GM21825 (cell line): ENCODE results near the gene TFE3.
A peak's percentile ranks its signal among the peaks of the same experiment; 100 is the strongest.

ENCODE experiments used
- ATAC-seq: cut with Tn5 transposase; IDR thresholded peaks from one replicate; pipeline ENCODE4 v1.9.1; 2021; ENCODE audit warnings: mild to moderate bottlenecking, moderate library complexity; ENCODE audit not compliant: unreplicated experiment

TFE3 gene

DNA sequence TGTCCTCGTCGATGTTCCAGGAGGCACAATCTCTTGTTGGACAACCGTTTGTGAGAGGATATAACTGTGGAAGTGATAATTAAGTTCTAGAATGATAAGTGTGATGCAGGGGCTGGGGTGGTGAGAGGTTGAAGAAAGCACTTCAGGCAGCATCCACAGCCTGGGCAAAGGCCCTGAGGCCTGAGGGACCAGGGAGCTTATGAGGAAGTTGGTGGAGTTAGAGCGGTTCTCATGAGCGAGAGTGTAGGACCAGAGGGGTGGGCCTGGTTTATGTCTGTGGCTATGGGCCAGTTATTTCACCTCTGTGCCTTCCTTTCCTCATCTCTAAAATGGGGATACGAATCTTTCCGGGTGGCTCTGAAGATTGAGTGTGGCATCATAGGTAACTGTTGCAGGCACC lies 18.3 kb upstream of the TFE3 start:
- no peak for ATAC-seq

DNA sequence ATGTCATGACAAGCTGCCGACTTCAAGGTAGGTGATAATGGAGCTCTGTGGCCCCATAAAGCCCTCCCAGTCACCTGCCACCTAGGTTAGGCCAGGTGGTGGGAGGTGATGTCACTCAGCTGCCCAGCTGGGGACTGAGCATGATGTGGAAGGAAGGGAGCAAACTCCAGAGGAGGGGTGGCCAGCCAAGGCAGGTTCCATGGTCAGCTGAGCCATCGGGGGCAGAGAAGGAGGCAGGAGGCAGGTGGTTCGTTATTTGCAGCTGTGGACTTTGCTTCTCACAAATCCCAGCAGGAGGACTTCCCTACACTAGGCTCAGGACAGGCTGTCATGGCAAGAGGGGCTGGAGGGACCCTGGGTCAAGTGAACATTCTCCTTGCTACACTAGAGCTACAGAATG lies 17.8 kb upstream of the TFE3 start:
- no peak for ATAC-seq

DNA sequence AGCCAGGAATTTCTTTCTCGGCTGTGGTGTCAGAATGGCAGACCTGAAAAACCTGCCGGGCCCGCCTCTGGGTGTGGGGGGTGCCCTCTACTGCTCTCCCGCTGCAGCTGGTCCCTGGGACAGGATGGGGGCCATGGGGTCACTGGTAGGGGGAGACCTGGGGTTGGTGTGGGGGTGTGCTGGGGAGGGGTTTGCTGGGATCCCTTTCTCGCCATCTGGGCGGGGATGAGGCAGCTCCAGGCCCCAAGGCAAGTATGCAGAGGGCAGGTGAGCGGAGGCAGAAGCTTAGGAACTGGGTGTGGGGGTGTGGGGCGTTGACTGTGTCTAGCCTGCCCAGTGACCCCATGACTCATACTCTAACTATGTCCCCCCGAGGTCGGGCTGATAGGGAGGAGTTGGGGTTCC lies 16.5 kb upstream of the TFE3 start:
- no peak for ATAC-seq

DNA sequence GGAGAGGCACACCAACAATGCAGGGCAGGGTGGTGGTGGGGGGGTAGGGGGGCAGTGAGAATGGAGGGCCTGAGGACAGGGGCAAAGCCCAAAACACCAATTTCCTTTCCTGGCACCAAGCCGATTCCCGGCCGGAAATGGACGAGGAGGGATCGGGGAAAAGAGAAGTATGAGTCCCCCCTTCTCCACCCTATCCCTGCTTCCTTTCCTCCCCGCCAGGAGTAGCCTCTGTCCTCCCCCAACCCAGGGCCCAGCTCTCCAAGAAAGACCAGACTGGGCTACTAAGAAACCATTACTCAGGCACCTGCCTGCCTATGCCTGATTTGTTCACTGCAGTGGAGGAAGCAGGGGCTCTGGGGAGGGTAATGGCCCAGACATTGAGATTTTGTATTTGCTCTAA lies 16.0 kb upstream of the TFE3 start:
- no peak for ATAC-seq

DNA sequence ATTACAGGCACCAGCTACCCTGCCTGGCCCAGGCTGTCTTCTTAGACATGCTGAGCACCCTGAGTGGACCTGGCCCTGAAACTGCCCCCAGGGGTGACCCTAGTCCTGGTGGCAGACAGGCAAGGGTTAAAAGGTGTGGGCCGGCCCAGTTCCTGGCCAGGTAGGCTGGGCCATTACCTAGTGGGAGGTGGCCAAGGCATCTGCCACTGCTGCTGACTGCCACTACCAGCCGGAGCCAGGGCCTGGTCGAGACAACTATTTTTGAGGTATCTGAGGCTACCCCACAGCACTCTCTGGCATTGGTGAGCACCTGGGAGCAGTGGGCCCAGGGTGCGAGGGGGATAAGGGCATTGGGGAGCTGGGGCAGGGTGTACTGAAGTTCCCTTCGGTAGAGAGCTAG lies 15.6 kb upstream of the TFE3 start, which contains the start of gene CCDC120:
TSS of gene CCDC120 (plus strand) at position 206 of the 400 bp plus-strand sequence. CDS start 3,043 bp downstream, outside the sequence.
- ATAC-seq = no peak

DNA sequence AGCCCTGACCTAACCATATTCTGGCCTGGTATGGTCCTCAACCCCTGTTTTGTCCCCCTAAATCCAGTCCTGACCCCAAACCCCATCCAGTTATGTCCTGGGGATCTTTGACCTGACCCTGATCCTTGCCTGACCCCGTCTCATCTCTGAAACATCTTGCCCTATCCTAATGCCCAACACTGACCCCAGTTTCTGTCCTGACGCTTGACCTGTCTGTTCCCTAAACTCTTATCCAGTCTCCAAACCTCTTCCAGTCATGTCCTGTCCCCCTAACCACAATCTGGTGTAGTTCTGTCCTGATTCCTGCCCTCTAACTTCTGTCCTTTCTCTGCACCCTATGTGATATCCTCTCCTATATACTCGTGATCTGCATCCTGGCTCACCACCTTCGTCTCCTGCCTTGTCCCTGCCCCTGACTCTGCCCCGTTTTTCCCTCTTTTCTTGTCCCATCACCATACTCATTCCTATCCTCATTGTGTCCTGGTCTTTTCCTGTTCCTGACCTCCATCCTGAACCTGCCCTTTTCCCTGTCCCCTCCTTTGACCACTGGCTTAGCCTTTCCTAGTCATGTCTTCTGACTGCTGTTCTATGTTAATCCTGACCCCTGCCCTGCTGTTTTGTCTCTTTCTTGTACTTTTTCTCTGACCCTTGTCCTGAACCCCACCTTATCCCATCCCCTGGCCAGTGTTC lies 11.1 kb upstream of the TFE3 start:
- no peak for ATAC-seq

DNA sequence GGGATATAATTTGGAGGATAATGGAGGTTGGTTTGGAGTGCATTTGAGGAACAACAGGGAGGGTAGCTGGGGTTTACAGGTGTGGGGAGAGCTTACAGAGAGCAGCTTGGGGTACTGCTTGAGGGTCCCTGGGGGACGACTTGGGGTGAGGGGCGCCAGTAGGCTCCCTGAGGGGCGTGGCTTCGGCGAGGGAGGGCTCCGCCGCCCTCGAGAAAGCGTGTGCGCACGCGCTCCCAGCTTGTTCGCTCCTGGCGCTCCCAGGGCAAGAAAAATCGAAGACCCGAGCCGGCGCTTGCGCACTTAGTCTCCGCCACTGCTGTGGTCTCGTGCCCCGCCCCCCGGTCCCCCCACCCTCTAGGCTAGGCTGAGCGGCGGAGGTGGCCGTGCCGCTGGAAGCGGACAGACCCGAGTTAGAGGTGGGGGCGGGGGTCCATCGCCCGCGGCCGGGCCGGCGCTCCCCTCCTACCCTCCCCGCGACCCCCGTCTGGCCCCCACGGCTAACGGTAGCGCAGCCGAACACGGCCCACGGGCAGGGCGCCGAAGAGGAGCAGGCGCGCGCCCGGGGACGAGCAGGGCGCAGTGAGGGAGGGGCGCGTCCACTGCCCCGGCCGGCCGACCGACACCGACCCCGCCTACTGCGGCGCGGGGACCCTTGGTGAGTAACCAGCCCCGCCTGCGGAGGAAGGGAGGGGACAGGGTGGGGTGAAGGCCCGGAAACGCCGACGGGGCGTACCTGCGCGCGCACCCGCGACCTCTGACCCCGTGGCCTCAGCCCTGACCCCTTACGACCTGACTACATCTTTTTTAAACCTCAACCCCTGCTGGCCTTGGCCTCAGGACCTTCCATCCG lies 10.3 kb upstream of the TFE3 start:
- ATAC-seq = peak; percentile 51

DNA sequence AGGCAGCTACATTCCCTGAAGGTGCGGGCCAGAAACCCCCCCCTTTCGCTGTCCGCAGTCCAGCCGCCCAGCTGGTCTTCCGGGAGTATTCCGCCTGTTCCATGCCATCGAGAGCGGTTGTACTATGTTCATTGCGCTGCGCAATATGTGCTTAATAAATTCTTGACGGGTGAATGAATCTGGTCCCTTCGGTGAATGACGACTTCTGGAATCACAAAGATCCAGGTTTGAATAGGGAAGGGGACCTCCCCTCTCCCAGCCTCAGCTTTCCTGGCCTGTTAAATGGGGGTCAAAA lies 777 bp upstream of the TFE3 start:
- ATAC-seq = no peak

DNA sequence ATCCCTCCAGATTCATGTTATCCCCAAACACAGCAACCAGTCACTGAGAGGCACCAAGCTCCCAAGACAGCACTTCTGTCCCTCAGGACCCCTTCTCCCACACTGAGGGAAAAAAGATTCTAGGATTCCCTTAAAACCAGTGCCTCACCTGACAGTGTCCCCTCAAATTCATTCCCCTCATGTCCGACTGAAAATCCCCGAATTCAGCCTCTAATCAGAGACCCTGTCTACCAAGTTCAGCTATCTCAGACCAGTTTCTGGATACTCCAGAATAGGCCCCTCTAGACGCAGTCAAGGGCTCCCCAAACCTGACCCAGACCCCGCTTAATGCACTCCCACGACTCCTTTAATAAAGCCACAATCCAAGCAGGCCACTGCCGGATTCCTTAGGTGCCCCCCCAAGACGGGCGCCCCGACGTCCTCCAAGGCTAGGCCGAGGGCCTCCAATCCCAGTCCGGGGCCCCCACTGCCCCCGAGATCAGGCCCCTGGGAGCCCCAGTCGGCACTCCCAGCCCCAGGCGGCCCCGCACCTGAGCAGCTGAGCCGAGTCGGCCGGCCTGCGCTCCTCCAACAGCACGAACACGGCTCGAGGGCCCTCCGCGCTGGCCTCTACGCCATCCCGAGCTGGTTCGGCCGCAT lies 457 bp downstream of the TFE3 start:
- no peak for ATAC-seq

DNA sequence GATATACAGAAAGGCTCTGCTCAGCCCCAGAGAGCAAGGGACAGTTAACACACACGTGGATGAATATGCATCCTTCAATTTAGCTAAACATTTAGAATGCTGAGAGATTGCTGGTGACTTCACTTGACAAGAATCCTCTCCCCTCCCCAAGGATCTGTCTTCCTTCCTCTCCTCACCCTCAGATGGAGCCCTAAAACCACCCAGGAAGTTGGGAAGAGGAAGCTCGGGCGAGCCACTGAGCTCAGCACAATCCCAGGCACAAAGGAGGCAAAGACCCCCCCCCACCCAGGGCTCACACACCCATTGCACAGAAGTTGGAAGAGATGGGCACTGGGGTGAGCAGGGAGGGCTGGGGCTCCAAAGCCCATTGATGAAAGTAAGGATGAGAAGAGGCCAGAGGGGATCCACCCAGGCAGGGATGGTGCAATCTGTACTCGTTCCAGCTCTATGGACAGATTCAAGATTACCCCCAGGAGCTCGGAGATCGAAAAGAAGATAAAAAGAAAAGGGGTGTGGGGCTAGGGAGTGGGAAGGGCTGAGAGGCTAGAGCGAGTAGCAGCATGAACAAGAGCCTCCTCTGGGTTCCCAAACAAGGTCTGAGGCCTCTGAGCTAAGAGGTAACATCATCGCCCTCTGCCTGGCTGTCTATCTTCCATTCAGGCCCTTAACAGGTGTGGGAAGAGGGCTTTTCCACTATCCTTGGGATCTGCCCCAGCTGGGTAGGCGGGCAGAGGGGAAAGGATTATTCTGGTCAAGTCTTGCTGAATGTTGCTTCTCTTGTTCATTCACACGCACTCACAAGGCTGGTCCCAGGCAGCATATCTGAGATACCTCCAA lies 1.2 kb downstream of the TFE3 start:
- no peak for ATAC-seq

DNA sequence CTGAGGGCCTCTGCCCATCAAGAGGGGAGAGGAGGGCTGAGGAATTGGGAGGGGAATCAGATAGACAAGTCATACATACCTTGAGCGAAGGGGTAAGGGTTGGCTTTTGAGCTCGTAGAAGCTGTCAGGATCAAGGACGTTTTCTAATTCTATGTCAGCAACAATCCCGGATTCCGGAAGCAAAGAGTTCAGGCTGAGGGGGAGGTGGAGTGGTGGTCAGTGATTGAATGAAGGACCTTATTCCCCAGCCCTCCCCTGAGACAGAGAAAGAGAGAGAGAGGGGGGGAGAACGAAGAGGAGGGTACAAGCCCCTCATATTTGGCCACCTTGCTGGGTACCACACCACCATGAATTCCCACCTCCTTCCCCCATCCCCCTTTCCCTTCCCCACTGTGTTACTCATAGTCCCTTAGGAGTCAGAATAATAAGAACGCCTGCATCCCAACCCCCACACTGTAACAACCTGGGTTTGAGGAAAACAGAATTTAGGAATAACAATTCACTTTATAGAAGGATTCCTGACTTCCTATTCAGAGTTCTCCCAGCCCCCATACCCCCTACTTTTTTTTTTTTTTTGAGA lies 2.7 kb downstream of the TFE3 start:
- ATAC-seq = no peak

DNA sequence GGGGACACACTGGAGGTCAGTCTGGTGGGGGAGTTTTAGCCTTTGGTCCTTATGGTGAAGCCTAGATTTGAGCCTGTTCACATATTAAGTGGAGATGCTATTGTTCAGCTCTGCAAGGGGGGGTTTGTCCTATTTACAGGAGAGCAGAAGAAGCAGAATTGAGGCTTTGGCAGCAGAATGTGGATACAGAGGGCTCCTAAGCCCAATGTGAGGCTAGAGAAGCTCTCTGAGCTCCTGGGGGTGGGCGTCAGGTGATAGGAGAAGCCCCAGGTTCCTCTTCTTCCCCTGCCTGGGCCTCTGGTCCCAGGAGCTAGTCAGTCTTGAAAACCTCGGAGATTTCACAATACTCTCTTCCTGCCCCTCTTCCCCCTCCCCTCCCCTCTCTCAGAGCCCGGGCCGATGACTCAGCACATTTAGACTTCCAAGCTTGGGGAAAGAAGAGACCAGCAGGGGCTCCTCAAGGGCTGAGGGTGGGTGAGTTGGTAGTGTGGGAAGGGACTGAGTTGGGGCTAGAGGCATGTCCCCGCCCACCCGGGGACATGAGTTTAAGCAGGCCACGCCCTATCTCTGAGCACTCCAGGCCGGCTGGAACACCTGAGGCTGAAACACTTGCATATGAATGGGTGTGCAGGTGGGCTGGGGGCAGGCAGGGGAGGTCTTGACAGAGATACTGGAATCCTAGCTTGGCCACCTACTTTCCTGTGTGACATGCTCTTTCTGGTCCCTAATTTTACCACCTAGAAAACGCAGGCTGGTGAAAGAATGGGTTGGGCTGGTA lies 3.4 kb downstream of the TFE3 start:
- ATAC-seq = no peak

DNA sequence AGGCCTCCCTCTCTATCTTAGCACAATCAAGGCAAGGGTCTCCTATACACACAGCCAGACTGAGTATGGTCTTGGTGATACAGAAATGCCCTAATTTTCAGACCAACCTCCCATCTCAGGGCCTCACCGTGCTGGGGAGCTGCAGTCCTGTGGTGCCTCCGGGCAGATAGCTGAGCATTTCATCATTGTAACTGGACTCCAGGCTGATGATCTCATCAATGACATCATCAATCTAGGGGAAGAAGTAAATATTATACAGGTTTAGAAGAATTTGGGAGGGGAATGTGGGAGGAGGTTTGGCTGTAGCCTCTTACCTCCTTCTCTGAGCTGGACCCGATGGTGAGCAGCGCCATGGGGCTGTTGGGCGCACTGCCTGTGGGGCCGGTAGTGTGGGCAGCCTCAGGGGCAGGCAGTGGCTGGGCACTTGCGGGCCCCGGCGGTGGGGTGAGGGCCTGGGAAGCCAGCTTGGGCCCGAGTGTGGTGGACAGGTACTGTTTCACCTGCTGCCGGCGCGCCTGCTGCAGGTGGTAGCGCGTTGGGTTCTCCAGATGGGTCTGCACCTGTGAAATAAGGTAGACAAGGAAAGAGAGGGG lies 5.2 kb downstream of the TFE3 start:
- no peak for ATAC-seq

DNA sequence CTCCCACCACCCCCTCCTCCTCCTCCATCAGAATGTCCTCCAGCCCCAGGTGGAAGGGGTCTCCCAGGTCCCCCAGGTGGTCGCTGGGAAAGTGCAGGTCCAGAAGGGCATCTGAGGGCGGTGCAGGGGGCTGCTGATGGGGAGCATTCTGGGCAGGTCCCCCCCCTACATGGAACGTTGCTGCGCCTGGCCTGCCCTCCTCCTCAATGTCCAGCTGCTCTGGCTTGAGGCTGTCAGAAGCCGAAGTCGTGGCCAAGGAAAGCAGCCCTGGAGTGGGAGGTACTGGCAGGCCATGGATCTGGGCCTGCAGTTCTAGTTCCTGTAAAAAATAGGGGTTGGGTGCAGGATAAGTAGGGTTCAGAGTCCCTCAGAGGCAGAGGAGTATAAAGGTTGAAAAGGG lies 12.9 kb downstream of the TFE3 start:
- no peak for ATAC-seq

DNA sequence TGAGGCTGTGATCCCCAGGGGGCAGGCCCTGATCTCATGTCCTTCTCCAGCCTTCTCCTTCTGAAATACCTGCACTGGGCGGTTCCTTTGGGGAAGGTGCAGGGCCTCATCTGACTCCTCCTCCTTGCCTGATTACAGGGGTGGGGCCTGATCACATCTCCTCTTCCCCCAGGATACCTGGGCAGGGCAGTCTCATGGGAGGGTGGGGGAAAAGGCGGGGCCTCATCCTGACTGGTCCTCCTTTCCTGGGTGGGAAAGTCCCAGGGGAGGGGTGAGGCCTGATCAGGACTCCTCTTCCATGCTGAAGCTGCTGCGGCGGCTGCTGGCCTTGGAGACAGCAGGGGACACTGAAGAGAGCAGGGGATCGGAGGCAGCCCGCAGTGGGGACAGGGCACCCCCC lies 13.3 kb downstream of the TFE3 start:
- no peak for ATAC-seq

DNA sequence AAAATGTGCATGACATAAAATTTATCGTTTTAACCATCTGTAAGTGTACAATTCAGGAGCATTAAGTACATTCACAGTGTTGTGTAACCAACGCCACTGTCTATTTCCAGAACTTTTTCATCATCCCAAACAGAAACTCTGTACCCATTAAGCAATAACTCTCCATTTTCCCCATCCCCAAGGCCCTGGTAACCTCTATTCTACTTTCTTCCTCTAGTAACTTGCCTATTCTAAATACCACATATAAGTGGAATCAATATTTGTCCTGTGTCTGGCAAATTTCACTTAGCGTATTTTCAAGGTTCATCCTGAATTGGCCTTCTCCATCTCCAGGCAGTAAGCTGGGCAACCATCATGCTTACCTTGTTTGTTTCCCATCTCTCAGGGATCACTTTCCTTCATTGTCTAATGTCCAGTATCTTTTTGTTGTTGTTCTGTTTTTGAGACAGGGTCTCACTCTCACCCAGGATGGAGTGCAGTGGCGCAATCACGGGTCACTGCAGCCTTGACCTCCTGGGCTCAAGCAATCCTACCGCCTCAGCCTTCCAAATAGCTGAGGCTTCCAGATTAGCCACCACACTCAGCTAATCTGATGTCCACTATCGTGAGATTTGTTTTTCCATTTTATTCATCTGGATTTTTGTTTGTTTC lies 23.4 kb downstream of the TFE3 start:
- no peak for ATAC-seq

DNA sequence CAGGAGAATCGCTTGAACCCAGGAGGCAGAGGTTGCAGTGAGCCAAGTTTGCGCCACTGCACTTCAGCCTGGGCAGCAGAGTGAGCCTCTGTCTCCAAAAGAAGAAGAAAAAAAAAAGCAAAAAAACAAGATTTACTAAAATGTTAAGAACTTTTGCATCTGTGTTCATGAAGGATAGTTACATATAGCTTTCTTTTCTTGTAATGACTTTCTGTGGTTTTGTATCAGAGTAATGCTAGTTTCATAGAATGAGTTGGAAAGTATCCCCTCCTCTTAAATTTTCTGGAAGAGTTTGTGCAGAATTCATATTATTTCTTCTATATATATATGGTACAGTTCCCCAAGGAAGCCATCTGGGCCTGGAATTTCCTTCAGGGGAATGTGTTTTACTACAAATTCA lies 24.1 kb downstream of the TFE3 start:
- ATAC-seq = no peak

DNA sequence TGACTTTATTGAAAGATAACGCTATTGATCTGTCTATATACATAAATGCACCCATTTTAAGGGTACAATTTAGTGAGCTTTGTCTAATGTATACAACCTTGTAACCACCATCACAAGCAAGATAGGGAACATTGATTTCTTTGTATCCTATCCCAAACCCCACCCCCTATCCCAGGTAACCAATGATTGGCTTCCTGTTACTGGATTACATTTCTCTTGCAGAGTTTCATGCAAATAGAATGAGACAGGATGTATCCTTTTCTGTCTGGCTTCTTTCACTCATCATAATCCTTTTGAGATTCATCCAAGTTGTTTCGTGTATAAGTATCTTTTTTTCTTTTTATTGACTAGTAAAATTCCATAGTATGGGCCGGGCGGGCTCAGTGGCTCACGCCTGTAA lies 39.5 kb downstream of the TFE3 start:
- no peak for ATAC-seq
